Left lung (tissue), 10 donors: ENCODE measurements around the gene ASIC2. TPM values are rescaled to one million over a fixed set of nuclear protein-coding genes. Genes with fewer than 3 reads are reported as not detected.
A peak's percentile ranks its signal among the peaks of the same experiment; 100 is the strongest.

ENCODE experiments used
- ATAC-seq: fragments of 200-7000 bp; cut with Tn5 transposase; one replicate; pipeline ENCODE4 v1.9.1; 2020; ENCODE audit warnings: moderate library complexity
- DNase-seq, 4 donors: peaks; one replicate each; pipeline ENCODE4 v3.0.0-alpha.2; 2013 to 2020
- H3K27ac ChIP-seq, 2 donors: fragments of 200-600 bp; sonication (generic) in 1 of 2; one replicate each; pipeline versions ENCODE4 v1.5.0 to v1.8.0; 2020 to 2021
- H3K27me3 ChIP-seq, 2 donors: fragments of 200-600 bp; sonication (generic) in 1 of 2; one replicate each; pipeline versions ENCODE4 v1.5.0 to v1.8.0; 2020 to 2021
- H3K36me3 ChIP-seq, 2 donors: fragments of 200-600 bp; sonication (generic) in 1 of 2; one replicate each; pipeline versions ENCODE4 v1.5.0 to v1.8.0; 2020 to 2021
- H3K4me1 ChIP-seq, 2 donors: fragments of 200-600 bp; one replicate each; pipeline ENCODE4 v1.8.0; 2021
- H3K4me3 ChIP-seq, 2 donors: fragments of 200-600 bp; sonication (generic) in 1 of 2; one replicate each; pipeline versions ENCODE4 v1.5.0 to v1.8.0; 2020 to 2021; ENCODE audit warnings: mild to moderate bottlenecking in 1 of 2
- H3K9me3 ChIP-seq, 2 donors: fragments of 200-600 bp; sonication (generic) in 1 of 2; one replicate each; pipeline versions ENCODE4 v1.5.0 to v1.8.0; 2020 to 2021
- intact Hi-C, 2 donors: fragments of 100-400 bp; cut with DNase I; formaldehyde crosslinking; loops; one replicate each; pipeline versions ENCODE4 v1.11.2 to v1.14.2; 2022
- polyA plus RNA-seq, 6 donors: library from polyadenylated mRNA; unstranded; fragments of 120-200 nt; gene quantifications; one replicate each; pipeline ENCODE4 v1.2.1, GENCODE V29; 2013; ENCODE audit not compliant: insufficient read length in 6 of 6
- total RNA-seq, 2 donors: library from RNA; stranded (reverse); fragmentation: NEBNext Ultra II Directional; extraction: Animal tissue kit (Norgen Biotek cat#: 25700); gene quantifications; one replicate each; pipeline ENCODE4 v1.2.1, GENCODE V29; 2021
- TF ChIP-seq, protein P1 (sequence below), 2 donors: fragments of 200-600 bp; sonication (generic) in 1 of 2; IDR thresholded peaks; one replicate each; pipeline versions ENCODE4 v1.5.0 to v1.8.0; 2021; ENCODE audit warnings: antibody characterized with exemption in 2 of 2
- donor health status: DM: no; HTN: yes; CAD: no.
- donor health status: DM: no; HTN: no; CAD: no.

Gene ASIC2
- total and polyA plus RNA-seq, 8 donors = 0.08 to 0.59 (median 0.46) TPM

DNA sequence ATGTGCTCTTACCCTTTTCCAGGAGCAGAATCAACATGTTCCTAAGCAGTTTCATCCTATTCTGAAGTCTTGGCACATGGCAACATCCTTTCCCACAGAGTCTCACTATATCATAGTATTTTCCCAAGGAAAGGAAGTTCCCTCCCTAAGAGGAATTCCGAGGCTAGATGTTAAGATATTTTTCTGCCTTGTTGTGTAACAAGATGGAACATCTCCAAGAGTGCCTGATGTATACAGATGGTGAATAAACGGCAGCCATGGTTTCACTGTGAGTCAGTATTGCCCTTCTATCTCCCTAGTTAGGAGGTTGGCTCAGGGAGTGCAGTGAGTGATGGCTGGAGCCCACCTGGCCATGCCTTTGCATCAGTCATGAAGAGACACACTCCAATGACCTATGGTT, 253.2 kb downstream of the ASIC2 start:
- TF ChIP-seq, protein P1, sequence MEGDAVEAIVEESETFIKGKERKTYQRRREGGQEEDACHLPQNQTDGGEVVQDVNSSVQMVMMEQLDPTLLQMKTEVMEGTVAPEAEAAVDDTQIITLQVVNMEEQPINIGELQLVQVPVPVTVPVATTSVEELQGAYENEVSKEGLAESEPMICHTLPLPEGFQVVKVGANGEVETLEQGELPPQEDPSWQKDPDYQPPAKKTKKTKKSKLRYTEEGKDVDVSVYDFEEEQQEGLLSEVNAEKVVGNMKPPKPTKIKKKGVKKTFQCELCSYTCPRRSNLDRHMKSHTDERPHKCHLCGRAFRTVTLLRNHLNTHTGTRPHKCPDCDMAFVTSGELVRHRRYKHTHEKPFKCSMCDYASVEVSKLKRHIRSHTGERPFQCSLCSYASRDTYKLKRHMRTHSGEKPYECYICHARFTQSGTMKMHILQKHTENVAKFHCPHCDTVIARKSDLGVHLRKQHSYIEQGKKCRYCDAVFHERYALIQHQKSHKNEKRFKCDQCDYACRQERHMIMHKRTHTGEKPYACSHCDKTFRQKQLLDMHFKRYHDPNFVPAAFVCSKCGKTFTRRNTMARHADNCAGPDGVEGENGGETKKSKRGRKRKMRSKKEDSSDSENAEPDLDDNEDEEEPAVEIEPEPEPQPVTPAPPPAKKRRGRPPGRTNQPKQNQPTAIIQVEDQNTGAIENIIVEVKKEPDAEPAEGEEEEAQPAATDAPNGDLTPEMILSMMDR (IDR thresholded peaks at IDR 0.05) = no peak
- H3K27ac ChIP-seq = no peak overlapping the region
- intact Hi-C loops = no loop called here
- no peak overlapping the region for H3K4me3 ChIP-seq
- ATAC-seq (peak; percentile 35), DNase-seq (peak in 2 of 4 donors; percentile 61 to 76)
- peaks cover 0 to 4% of the 10 kb centered on the region in 2 donors for H3K4me1 ChIP-seq
- H3K27me3 ChIP-seq = peaks cover 0 to 29% of the 10 kb centered on the region in 2 donors
- no peaks in the 10 kb centered on the region for H3K36me3 ChIP-seq
- H3K9me3 ChIP-seq = peaks cover 0 to under 1% of the 10 kb centered on the region in 2 donors

DNA sequence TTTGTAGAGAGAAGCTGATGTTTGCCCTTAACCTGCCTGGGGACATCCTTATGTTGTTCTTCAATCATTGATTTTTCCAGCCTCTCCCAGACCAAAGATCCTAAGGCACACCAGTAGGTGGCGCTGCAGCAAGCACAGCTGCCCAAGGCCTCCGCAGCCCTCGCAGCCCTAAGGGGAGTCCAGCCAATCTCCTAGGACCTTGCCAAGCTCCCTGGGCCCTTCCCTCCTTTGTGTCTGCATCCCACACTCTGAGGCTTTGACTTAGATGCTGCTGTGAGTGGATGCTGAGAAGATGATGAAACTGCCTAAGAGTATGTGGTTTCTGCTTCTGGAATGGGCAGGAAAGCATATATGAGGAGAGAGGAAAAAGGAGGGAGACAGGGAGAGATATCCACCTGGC, 254.4 kb downstream of the ASIC2 start:
- Histone ChIP-seq H3K27ac (no peak overlapping the region), H3K4me3 (no peak overlapping the region), H3K4me1 (peaks cover 0 to 4% of the 10 kb centered on the region in 2 donors), H3K27me3 (peaks cover 0 to 37% of the 10 kb centered on the region in 2 donors), H3K9me3 (peaks cover 0 to 2% of the 10 kb centered on the region in 2 donors), H3K36me3 (no peaks in the 10 kb centered on the region)
- ATAC-seq = peak; percentile 79
- intact Hi-C loops = no loop called here
- DNase-seq = peak in 1 of 4 donors; percentile 61
- TF ChIP-seq, protein P1 (IDR thresholded peaks at IDR 0.05) = peak; percentile 42 to 52

DNA sequence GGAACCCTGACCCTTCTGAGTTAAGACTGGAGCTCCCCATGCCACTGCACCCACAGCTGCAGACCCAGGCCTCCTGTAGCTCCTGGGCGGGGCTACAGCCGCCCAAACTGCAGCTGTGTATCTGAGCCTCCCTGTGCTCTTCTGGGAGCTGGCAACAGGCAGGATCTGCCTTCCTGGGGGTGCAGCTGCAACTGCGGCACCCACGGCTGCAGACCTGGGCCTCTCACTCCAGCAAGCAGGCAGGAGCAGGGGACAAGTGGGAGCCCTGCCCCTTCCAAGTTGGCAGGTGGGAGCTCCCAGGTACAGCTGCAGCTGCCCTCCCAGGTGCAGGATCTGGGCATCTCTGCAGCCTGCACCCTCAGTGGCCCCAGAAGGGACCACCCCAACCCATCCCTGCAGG, 259.9 kb downstream of the ASIC2 start:
- ATAC-seq (no peak), DNase-seq (no peak)
- Histone ChIP-seq H3K4me1 (no peaks in the 10 kb centered on the region), H3K27me3 (peaks cover 0 to 31% of the 10 kb centered on the region in 2 donors), H3K9me3 (peaks cover 0 to 2% of the 10 kb centered on the region in 2 donors), H3K4me3 (no peak overlapping the region), H3K27ac (no peak overlapping the region), H3K36me3 (no peaks in the 10 kb centered on the region)
- intact Hi-C loops = no loop called here
- TF ChIP-seq, protein P1 (IDR thresholded peaks at IDR 0.05) = no peak

DNA sequence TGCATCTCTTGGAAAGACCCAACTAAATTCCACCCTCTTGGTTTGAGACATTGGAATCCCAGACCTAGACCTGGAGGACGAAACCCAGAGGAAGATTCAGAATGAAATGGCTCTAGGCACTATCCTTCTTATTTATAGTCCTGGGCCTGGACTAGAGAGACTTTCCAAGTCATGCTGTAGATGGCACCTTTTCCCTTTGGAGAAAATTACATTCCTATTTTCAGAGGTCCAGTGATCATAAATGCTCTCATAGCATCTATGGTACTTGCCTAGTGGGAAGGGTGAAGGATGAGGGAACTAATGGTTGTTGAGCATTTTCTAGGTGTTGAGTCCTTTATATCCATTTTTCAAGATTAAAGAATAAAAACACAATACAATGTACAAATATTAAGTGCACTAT, 264.3 kb downstream of the ASIC2 start:
- Histone ChIP-seq H3K36me3 (no peaks in the 10 kb centered on the region), H3K27me3 (peaks cover 0 to 11% of the 10 kb centered on the region in 2 donors), H3K27ac (no peak overlapping the region), H3K4me3 (no peak overlapping the region), H3K9me3 (no peaks in the 10 kb centered on the region), H3K4me1 (no peaks in the 10 kb centered on the region)
- intact Hi-C loops = no loop called here
- TF ChIP-seq, protein P1 (IDR thresholded peaks at IDR 0.05) = no peak
- no peak for ATAC-seq
- DNase-seq = no peak

DNA sequence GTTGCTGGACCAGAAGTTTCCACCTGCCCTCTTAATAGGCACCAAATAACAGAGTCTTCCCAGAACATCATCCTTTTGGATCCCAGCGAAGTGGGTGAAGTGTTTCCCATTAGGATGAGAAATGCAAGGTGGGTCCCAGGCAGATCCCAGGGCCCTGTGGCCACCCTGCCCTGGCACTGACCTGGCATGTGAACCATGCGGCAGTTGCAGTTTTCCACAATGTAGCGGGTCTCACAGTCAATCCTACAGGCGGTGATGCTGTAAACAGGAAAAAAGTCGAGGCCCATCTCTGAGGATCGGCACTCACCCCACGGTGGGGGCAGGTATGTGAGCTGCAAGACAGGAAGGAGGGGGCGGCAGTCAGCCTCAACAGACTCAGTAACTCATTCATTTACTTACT, 265.0 kb downstream of the ASIC2 start:
- TF ChIP-seq, protein P1 (IDR thresholded peaks at IDR 0.05) = no peak
- Histone ChIP-seq H3K4me1 (no peaks in the 10 kb centered on the region), H3K4me3 (no peak overlapping the region), H3K36me3 (no peaks in the 10 kb centered on the region), H3K9me3 (no peaks in the 10 kb centered on the region), H3K27ac (no peak overlapping the region), H3K27me3 (peaks cover 0 to 4% of the 10 kb centered on the region in 2 donors)
- intact Hi-C loops = no loop called here
- ATAC-seq = no peak
- DNase-seq = no peak
